Measurements from ENCODE around the gene SIPA1L3.

Gene SIPA1L3

DNA sequence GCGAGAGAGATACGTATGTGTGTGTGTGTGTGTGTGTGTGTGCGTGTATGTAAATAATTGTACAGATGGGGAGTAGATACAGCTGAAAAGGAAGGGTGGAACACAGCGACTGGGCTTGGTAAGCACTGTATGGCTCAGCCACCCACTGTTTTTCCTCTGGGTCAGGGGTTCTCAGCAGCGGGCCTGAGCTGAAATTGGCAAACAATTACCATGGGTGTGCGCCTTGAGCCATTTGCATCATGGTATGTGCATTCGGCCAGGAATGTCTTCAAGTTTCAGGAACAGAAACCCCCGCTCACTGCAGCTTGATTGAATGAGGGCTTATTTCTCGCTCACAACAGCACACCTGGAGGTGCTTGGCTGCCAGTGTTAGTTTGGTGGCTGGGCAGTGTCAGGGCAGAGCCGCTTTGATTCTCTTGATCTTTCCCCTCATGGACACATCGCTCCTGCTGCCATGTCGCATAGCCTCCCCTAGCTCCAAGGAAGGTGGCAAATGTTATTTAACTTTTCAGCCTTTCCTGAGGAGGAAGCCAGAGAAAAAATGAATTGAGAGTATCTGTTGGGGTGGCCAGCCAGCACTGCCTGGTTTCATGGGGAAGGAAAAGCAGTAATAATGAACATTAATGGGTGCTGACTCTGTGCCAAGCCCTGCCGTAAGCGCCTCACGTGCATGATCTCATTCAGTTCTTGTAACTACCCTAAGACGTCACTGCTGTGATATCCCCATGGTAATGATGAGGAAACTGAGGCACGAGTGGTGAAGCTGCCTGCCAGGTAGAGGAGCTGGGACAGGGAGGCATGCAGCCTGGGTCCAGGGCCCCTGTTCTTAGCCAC lies 126.9 kb downstream of the SIPA1L3 start:
- in situ Hi-C loops (cut with HindIII; ENCODE audit: low sequenced_read_pairs): no loop called here

DNA sequence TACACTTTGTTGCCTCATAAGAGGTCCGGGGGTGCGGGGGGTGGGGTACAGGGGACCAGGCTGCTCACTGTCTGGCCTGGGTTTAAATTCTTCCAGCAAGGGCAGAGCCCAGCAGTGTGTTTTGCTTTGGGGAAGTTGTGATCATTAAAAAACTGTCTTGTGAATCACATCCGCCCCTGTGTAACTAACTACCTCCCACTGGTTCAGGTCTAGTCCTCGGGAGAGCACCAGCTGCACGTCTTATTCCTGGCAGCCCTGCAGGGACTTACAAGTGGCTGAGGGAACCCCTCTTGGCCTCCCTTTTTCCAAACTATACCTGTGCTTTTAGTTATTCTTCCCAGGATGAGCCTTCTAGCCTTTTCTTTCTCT lies 127.5 kb downstream of the SIPA1L3 start:
- in situ Hi-C loops (cut with HindIII; ENCODE audit: low sequenced_read_pairs): no loop called here

DNA sequence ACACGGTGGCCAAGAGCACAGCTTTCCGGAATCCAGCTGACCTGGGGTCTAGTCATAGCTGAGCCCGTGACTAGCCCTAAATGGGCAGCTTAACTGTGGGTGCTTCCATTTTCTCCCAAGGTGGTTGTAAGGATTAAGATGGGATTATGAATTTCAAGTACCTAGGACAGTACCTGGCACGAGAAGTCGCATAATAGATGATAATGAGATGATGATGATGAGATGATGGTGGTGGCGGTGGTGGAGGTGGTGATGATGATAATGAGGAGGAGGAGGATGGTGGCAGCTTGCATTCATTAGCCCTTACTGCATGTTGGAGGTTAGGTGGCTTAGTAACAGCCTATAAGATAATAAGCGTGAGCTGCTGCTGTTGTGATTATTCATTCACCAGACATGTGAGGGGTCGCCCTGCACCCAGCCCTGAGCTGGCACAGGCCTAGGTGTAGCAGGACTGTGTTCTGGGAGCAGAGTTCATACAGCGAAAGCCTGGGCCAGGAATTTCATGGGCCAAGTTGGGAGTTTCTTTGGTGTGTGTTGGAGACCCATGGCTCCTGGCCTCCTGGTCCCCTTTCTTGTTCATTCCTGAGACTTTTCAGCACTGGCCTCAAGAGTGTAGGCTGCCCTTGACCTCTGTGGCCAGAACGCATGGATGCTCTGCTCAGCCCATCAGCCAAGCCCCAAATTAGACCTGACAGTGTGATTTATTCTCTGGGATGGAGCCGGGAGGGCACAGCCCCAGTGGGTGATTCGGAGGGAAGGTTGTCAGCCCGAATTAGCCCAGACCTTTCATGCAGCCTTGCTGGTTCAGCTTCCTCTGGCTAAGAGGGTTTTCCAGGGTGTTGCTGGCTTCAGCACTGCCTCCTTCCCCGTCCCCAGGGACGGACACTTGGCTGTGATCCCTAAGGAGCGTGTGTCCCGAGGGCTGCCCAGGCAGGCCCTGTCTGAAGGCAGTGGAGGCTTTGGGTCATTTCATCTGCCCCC lies 128.8 kb downstream of the SIPA1L3 start:
- in situ Hi-C loops (cut with HindIII; ENCODE audit: low sequenced_read_pairs): no loop called here

DNA sequence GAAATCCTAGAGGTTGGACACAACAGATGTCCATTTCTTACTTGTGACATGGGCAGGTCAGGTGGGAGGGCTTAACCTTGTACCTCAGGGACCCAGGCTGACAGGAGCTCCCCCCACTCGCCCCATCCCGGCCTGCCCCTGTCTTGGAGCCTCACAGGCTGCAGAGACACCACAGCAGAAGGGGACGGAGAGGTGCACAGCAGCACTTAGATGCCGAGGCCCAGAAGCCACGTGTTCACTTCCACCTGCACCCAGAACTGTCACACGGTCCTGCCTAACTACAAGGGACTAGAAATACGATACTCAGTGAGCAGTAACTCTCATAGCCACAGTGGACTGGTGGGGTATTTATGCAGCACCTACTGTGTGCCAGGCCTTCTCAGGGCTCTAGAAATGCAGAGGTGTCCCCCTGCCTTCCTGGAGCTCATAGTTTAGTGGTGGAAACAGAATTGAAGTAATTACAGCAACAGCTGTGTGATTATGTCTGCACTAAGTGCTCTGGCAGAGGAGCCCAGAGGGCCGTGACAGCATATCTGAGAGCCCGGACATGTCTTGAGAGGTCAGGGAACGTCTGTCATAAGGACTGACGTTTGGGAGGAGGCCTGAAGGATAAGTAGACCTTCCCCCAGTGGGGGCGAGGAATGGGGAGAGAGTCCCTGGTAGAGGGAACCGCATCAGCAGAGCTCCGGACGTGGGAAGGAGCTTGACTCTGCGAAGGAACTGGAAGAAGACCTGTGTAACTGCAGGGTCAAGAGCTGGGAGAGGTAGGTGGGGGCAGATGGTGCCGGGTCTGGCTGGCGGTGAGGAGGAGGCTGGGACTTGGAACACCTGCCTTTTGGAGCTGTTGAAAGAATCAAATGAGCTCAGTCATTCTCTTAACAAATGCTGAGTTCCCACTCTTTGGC lies 130.0 kb downstream of the SIPA1L3 start:
- in situ Hi-C loops (cut with HindIII; ENCODE audit: low sequenced_read_pairs): no loop called here

DNA sequence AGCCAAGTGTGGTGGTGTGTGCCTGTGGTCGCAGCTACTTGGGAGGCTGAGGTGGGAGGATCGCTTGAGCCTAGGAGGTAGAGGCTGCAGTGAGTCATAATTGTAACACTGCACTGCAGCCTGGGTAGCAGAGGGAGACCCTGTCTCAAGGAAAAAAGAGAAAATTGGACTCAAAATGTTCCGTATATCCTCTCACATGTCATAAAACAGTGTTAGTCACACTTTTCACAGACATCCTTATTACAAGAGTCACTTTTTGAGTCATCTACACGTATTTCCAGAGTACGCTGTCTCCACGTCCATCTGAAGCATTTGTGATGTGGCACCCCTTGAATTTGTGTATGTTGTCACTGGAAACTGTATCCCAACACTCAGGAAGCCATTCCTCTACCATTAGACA lies 133.0 kb downstream of the SIPA1L3 start:
- in situ Hi-C loops (cut with HindIII; ENCODE audit: low sequenced_read_pairs): no loop called here

DNA sequence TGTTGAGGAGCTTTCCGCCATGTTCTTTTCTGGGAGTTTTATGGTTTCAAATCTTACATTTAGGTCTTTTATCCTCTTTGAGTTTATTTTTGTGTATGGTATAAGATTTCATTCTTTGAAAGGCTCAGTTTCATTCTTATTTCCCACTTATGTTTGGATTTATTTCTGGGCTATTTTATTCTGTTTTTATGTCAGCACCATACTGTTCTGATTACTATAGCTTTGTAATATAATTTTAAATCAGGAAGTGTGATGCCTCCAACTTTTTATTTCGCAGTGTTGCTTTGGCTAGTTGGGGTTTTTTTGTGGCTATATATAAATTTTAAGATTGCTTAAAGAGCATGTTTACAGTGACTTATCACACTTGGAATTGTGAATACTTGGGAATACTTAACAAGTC lies 135.1 kb downstream of the SIPA1L3 start:
- in situ Hi-C loops (cut with HindIII; ENCODE audit: low sequenced_read_pairs): no loop called here

DNA sequence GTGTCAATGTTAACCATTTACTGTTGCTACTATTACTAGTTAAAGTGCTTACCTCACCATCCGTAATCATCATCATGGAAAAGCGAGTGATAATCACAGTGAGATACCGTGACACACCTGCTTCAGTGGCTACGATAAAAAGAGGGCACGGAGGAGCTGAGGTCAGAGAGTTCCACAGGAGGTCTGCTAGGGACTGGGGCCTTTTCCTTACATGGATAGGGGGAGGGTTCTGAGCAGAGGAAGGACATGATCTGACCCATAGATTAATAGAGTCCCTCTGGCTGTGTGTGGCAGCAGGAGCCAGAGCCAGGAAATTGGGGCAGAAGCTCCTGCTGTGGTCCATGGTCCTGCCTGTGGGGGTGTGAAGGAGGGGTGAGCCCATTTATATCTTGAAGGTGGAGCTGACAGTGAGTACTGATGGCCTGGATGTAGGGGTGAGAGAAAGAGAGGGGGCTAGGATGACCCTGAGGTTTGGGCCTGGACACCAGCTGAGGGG lies 136.7 kb downstream of the SIPA1L3 start:
- in situ Hi-C loops (cut with HindIII; ENCODE audit: low sequenced_read_pairs): no loop called here

DNA sequence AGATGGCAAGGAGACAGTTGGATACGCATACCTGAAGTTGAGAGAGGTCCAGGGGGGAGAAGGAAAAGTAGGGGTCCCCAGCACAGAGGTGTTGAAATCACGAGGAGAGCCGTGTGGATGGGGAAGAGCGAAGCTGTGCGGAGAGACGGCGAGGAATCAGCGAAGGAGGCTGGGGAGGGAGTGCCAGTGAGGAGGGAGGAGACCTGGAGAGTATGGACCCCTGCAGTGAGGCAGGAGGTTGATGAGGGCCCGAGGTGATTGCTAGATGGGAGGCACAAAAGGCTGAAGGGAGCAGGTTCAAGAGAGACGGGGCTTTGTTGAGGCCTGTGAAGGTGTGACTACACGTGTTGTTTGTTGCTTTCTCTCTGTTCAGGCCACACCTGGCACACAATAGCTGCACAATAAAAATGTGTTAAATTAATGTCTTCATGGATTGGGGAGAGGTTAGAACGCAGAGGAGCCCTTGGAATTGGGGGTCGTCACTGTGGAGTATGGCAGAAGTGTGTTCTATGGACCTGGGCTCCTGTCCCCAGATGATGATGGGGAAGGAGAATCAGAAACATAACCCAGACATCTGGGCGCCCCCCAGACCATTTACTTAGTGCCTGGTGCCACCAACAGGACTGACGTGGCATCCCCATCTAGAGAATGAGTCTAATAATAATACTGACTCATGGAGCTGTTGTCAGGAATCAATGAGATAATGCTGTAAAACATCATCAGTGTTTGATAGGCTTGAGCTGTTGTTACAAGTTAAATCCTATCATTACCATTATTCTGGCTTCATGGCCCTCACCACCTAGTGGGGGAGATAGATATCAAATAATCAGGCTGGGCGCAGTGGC lies 137.5 kb downstream of the SIPA1L3 start:
- in situ Hi-C loops (cut with HindIII; ENCODE audit: low sequenced_read_pairs): no loop called here

DNA sequence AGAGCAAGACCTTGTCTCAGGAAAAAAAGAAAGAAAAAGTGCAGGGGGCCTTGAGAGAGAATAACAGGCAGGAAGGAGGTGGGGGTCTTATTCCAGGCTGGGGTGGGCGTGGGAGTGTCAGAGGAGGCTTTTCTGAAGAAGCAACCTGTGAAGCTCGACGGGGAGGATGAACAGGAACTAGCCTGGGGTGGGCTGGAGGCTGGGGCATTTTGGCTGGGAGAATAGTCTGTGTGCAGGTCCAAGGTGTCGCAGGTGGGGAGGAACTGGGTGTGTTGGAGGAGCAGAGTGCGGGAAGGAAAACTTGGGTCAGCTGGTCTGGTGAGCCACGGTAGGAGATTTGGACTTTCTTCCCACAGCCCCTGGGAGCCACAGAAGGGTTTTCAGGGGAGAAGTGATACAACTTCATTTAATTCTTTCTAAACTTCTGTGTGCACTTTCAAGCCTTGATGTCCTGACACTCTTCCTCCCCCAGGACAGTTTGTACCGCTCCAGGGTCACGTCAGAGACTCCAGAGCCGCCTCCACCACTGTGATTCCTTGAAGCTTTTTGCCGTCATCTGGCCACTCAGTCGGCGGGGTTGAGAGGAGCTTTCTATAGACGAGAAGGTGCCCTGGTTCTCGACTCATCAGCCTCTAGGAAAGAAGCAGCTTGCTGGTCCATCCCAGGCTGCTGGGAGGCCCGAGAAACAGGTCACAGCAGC lies 138.7 kb downstream of the SIPA1L3 start:
- in situ Hi-C loops (cut with HindIII; ENCODE audit: low sequenced_read_pairs): no loop called here

DNA sequence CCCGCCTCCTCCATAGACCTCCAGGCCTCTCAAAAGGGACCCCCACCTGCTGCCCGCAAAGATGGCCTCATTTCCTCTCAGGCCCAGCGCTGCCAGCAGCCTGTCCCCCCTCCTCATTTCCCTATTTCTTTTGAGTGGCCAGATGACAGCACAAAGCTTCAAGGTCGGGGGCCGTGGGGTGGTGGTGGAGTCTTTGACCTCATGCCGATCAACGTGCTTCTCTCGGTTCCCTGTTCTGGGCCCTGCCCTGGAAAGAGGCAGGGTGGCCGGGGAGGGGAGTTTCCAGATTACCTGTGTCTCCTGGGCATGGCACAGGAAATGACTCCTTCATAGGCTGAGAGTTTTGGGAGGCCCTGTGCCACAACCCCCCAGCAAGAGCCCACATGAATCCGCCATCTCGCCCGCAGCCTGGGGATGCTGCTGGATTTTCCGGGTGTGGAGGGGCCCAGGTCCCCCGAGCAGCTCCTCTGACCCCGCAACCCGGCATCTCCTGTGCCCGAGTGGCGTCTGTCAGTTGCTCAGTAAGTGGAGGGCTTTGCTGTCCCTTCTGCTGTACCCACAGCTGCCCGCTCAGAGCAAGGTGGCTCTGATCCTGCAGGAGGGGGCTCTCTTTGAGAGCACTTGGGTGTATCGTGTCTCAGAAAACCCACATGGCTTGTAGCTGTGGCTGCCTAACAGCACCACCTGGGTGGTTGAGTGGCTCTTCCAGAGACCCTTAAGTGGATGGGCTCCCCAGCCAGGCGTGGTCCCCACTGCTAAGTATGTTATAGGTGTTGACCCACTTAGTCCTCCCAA lies 139.4 kb downstream of the SIPA1L3 start:
- in situ Hi-C loops (cut with HindIII; ENCODE audit: low sequenced_read_pairs): no loop called here

DNA sequence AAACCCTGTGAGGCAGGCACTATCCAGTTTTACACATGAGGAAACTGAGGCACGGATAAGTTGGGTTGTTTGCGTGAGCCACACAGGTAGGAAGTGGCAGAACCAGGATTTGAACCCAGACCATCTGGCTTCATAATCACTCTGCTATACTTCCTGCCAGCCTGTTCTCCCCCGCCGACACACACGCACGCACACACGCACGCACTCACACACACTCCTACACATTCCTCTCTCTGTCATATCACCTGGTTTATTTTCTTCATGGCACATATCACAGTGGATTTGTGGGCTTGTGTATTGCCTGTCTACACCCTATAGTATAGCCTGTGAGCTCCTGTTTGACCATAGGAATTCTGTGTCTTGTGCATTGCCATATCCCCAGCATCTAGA lies 140.0 kb downstream of the SIPA1L3 start:
- in situ Hi-C loops (cut with HindIII; ENCODE audit: low sequenced_read_pairs): no loop called here

DNA sequence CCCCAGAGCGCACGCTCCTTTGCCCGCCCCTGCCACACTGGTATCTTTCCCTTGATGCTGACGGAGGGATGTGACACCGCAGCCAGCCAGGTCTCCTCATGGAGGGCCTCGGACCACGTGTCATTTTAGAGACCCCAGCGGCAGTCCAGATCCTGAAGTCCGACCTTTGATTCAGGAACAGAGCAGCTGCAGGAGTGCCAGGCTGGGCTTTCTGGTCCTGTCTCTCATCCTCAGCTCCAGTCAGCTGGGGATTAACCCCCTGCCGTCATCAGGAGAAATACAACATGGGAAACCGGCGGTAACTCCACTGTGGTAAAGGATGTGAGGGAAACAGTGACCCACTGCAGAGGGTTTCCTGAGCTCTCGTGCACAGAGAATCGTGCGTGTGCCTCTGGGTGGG lies 140.6 kb downstream of the SIPA1L3 start:
- in situ Hi-C loops (cut with HindIII; ENCODE audit: low sequenced_read_pairs): no loop called here

DNA sequence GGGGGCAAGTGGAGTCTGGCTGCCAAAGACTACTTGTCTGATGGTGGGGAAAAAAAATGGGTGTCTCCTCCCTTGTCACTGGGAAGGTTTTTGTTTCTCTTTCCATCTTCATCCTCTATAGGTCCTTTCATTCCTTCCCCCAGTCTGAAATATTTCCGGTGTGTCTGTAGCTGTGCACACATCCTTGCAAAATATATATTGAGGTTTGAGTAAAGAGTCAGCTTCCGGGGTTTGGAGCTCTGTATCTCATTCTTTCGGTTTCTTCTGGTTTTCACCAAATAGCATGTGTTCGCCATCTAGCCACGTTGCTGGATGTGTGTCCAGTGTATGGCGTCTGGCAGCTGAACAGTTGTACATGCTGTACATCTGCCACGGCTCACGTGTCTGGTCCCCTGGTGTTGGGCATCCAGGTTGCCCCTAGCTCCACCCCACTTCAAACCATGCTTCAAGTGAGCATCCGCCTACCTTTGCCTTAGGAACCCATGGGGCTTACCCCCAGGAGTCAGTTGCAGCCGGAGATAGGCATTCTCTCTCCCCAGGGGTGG lies 142.2 kb downstream of the SIPA1L3 start:
- in situ Hi-C loops (cut with HindIII; ENCODE audit: low sequenced_read_pairs): no loop called here

DNA sequence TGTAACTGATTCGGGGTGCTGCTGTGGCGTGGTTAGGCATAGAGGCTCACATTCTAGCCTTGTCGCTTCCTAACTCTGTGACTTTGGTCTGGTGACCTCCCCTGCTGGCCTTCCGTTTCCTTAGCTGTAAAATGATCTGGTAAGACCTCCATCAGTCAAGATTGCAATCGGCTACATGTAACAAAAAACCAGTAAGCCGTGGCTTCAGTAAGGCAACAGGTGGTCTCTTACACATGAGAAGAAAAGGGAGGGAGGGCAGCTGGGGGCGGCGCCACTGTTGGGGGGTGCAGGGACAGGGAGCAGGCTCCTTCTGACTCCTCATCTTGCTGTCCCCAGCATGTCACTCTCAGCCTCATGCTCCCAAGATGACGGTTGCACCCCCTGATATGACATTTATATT lies 148.0 kb downstream of the SIPA1L3 start:
- in situ Hi-C loops (cut with HindIII; ENCODE audit: low sequenced_read_pairs): no loop called here

DNA sequence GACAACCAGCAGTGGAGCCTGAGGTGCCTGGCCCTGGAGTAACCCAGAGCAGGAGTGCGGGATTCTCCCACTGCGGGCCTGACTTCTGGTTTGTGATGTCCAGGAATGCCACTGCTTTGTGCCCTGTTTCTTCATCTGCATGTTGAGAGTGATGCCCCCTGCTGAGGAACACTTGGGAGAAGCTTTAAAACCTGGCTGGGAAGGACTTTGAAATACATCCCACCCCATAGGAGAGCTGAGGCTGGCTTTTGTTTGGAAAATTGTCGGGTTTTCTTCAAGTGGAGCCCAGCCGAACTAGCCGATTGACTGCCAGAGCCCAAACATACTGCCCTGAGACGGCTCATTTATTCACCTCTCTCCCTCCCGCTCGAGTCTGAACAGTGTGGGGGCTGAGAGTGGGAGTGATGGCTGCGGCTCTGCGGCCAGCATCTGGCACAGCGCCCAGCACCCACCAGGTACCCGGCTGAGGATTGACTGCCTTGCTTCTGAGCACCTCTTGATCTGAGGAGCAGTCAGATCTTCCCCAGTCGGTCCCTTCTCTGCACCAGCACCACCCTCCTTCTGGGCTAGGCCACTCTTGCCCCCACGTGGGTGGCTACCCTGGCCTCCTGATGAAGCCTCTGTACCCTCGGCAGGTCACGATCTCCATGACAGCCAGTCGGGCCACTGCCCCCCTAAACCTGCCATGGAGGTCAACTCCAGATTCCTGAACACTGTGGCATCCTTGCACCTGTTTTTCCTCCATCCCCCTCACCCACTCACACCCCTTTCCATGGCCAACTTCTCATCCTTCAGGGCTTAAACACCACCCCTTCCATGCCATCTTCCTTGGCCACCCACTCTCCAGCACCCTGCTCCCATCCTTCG lies 148.9 kb downstream of the SIPA1L3 start:
- in situ Hi-C loops (cut with HindIII; ENCODE audit: low sequenced_read_pairs): no loop called here

DNA sequence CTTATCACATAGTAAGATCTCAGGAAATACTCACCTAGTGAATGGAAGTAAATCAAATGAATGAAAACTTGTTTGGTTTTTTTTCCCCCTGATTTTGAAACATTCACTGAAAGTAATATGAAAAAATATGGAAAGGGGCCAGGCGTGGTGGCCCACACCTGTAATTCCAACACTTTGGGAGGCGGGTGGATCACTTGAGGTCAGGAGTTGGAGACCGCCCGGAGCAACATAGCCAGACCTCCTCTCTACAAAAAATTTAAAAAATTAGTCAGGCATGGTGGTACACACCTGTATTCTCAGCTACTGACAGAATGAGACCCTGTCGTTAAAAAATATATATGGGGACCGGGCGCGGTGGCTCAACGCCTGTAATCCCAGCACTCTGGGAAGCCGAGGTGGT lies 149.6 kb downstream of the SIPA1L3 start:
- in situ Hi-C loops (cut with HindIII; ENCODE audit: low sequenced_read_pairs): no loop called here

DNA sequence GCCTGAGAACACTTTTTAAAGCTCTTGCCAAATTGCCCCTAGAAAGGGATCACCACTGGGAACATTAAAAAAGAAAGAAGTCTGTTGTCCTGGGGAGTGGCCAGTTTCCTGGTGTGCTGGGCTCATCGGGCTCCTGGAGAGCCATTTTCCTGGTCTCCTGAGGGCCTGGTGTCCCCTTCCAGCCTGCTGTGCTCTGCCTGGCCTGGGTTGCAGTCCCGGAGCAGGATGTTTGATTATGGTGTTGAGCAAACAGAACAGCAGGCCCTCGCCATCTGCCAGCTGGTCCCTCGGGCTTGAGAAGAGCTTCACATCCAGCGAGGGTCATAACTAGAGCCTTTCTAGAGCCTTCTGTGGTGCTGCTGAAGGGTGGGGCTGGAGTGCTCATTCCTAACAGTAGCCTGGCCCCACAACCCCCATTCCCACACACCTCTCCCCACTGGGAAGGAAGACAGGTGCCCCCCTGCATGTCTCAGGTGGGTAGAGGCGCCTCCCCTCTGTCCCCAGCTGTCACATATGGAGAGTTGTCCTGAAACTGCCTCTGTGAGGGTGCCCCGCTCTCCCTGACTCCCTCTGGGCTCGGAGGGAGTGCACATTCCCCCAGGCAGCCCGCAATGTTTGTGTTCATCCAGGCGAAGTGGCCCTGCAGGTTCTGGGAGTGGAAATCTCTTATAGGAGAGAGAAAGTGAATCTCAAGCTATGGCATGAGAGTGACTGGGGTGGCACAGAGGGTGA lies 151.1 kb downstream of the SIPA1L3 start:
- in situ Hi-C loops (cut with HindIII; ENCODE audit: low sequenced_read_pairs): no loop called here

Measured in DLD1 (cell line).